CD4-positive, alpha-beta memory T cell (primary cell): ENCODE data around the gene WDTC1. TPM values are rescaled to one million over a fixed set of nuclear protein-coding genes. Genes with fewer than 3 reads are reported as not detected.

Experiments
- CTCF ChIA-PET: fragments of 350-600 bp; sonication (Branson Sonifier 250); formaldehyde crosslinking; loops from one replicate; lab custom pipeline; 2021; ENCODE audit warnings: inconsistent platforms; ENCODE audit not compliant: partially characterized antibody; lab: Charles Lee
- POLR2A ChIA-PET: fragments of 350-600 bp; sonication (Branson Sonifier 250); formaldehyde crosslinking; loops from one replicate; lab custom pipeline; 2021; ENCODE audit not compliant: partially characterized antibody; lab: Charles Lee
- DNase-seq, 5 donors: peaks; one replicate each; pipeline versions ENCODE4 v3.0.0 to v3.0.0-alpha.2; 2020 to 2022; ENCODE audit warnings: mixed read lengths in 1 of 5
- H3K27ac ChIP-seq: one replicate; pipeline ENCODE4 v1.7.0; 2013; ENCODE audit warnings: low read depth, low read length
- H3K27me3 ChIP-seq: 2 replicates; pipeline ENCODE4 v1.7.0; 2013; ENCODE audit warnings: mild to moderate bottlenecking, low read length, moderate library complexity; ENCODE audit not compliant: insufficient read depth
- H3K36me3 ChIP-seq: 2 replicates; pipeline ENCODE4 v1.7.0; 2013; ENCODE audit warnings: mild to moderate bottlenecking, low read length, moderate library complexity; ENCODE audit not compliant: insufficient read depth
- H3K4me1 ChIP-seq: 2 replicates; pipeline ENCODE4 v1.7.0; 2013; ENCODE audit warnings: mild to moderate bottlenecking, low read length, moderate library complexity; ENCODE audit not compliant: insufficient read depth
- H3K4me3 ChIP-seq, 2 donors: one replicate each; pipeline ENCODE4 v1.7.0; 2013; ENCODE audit warnings: low read length in 2 of 2, mild to moderate bottlenecking in 1 of 2
- H3K9me3 ChIP-seq, 2 donors: one replicate each; pipeline ENCODE4 v1.7.0; 2013; ENCODE audit warnings: low read length in 2 of 2, control low read depth in 1 of 2; ENCODE audit not compliant: control insufficient read depth in 1 of 2
- H3K27ac Mint-ChIP-seq, 7 donors: one replicate each; pipeline ENCODE4 v1.8.0; 2020 to 2021; ENCODE audit warnings: mixed read lengths in 7 of 7, mild to moderate bottlenecking in 6 of 7, inconsistent platforms in 3 of 7, moderate library complexity in 3 of 7
- H3K27me3 Mint-ChIP-seq, 2 donors: one replicate each; pipeline ENCODE4 v1.8.0; 2020 to 2021; ENCODE audit warnings: mixed read lengths in 2 of 2
- H3K36me3 Mint-ChIP-seq, 2 donors: one replicate each; pipeline ENCODE4 v1.8.0; 2020 to 2021; ENCODE audit warnings: mixed read lengths in 2 of 2, inconsistent platforms in 1 of 2, mild to moderate bottlenecking in 1 of 2
- H3K4me1 Mint-ChIP-seq, 4 donors: one replicate each; pipeline ENCODE4 v1.8.0; 2020 to 2021; ENCODE audit warnings: mixed read lengths in 4 of 4, mild to moderate bottlenecking in 1 of 4
- H3K4me3 Mint-ChIP-seq, 8 donors: one replicate each; pipeline ENCODE4 v1.8.0; 2020 to 2021; ENCODE audit warnings: mixed read lengths in 8 of 8, mild to moderate bottlenecking in 7 of 8, moderate library complexity in 6 of 8, inconsistent platforms in 3 of 8
- H3K9me3 Mint-ChIP-seq, 8 donors: one replicate each; pipeline ENCODE4 v1.8.0; 2020 to 2021; ENCODE audit warnings: mixed read lengths in 8 of 8, mild to moderate bottlenecking in 5 of 8, inconsistent platforms in 3 of 8, moderate library complexity in 1 of 8
- intact Hi-C: fragments of 100-400 bp; cut with micrococcal nuclease; formaldehyde crosslinking; loops from one replicate; pipeline ENCODE4 v1.15.1; 2023
- polyA plus RNA-seq, 2 donors: library from polyadenylated mRNA; unstranded; fragments of 300-500 nt; fragmentation: Illumina TruSeq; gene quantifications; one replicate each; pipeline ENCODE4 v1.2.3, GENCODE V29; 2021
- total RNA-seq, 2 experiments: library from RNA; stranded (reverse); gene quantifications; one replicate each; pipeline ENCODE4 v1.2.3, GENCODE V29; 2021

The WDTC1 gene
- total and polyA plus RNA-seq, 4 experiments from 2014 or later, result 1.1 to 54.5 (median 29.9) TPM

GRCh38 chr1:27318136-27318535, 83.7 kb downstream of the WDTC1 start:
- ChIA-PET POLR2A (interaction anchor here (1.3 to 1.5 kb wide), 2 partner anchors 9 to 42 kb away, joined by 3 read pairs; no protein-coding TSS in a partner anchor), CTCF (interaction anchor here (1.4 to 3.1 kb wide), 2 partner anchors 8 to 22 kb away, joined by 3 to 12 read pairs; no protein-coding TSS in a partner anchor)
- no peaks in the 10 kb centered on the region for H3K36me3 ChIP-seq
- no peak overlapping the region for H3K4me3 ChIP-seq
- no peak for DNase-seq
- Mint-ChIP-seq H3K27me3 (peaks cover 3 to 4% of the 10 kb centered on the region in 2 donors), H3K9me3 (peaks cover 0 to 2% (median 0%) of the 10 kb centered on the region in 8 donors), H3K36me3 (peaks cover 0 to 13% of the 10 kb centered on the region in 2 donors), H3K4me3 (no peak overlapping the region), H3K4me1 (peaks cover 6 to 23% (median 11%) of the 10 kb centered on the region in 4 donors), H3K27ac (peak overlapping the region in 2 of 7 donors; percentile 15 to 38)
- H3K4me1 ChIP-seq, result peaks cover 14% of the 10 kb centered on the region
- intact Hi-C loops, result no loop called here
- peaks cover 5% of the 10 kb centered on the region for H3K27me3 ChIP-seq
- no peaks in the 10 kb centered on the region for H3K9me3 ChIP-seq
- H3K27ac ChIP-seq, result no peak overlapping the region

DNA sequence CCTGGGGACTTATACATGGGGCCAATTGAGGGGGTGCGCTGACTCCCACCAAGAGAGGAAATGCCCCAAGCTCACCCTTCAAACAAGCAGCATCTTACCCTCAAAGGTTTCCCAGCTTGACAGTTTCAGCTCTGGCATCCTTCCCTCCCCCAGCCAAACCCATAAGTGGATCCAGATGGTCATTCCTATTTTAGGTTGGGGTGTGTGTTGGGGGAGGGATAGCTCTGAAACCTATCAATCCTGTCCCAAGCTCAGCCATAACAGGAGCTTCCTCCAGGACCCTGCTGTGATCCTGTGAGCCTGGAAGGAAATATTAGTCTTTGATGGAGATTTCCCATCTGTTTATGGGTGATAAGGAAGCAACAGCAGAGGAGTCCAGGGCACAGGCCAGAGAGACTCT, 84.2 kb downstream of the WDTC1 start:
- Histone ChIP-seq H3K27ac (no peak overlapping the region), H3K4me1 (peaks cover 19% of the 10 kb centered on the region), H3K36me3 (no peaks in the 10 kb centered on the region), H3K27me3 (peaks cover 5% of the 10 kb centered on the region), H3K4me3 (no peak overlapping the region), H3K9me3 (no peaks in the 10 kb centered on the region)
- Mint-ChIP-seq H3K9me3 (peaks cover 0 to 2% (median 0%) of the 10 kb centered on the region in 8 donors), H3K4me1 (peaks cover 6 to 26% (median 14%) of the 10 kb centered on the region in 4 donors), H3K36me3 (peaks cover 0 to 13% of the 10 kb centered on the region in 2 donors), H3K4me3 (no peak overlapping the region), H3K27ac (no peak overlapping the region), H3K27me3 (peaks cover 3 to 4% of the 10 kb centered on the region in 2 donors)
- ChIA-PET CTCF (interaction anchor here (1.0 to 3.1 kb wide), 3 partner anchors 14 to 40 kb away, joined by 3 to 12 read pairs (median 4); no protein-coding TSS in a partner anchor), POLR2A (interaction anchor here (1.5 kb wide), 1 partner anchor 9 kb away, joined by 3 read pairs; no protein-coding TSS in a partner anchor)
- intact Hi-C loops, result no loop called here
- no peak for DNase-seq

- Mint-ChIP-seq H3K4me1 (peaks cover 27 to 58% (median 44%) of the 10 kb centered on the region in 4 donors), H3K27ac (peak within 1 kb of the TSS; percentile 95 to 98 (median 96)), H3K27me3 (peaks cover 3 to 4% of the 10 kb centered on the region in 2 donors), H3K36me3 (peaks cover 8 to 43% of the 10 kb centered on the region in 2 donors), H3K4me3 (peak within 1 kb of the TSS; percentile 95 to 99 (median 98)), H3K9me3 (peaks cover 0 to 2% (median 0%) of the 10 kb centered on the region in 8 donors)
- H3K4me3 ChIP-seq, result peak within 1 kb of the TSS; percentile 89 to 97
- H3K27me3 ChIP-seq, result peaks cover 5% of the 10 kb centered on the region
- H3K9me3 ChIP-seq, result no peaks in the 10 kb centered on the region
- peak within 1 kb of the TSS; percentile 95 for H3K27ac ChIP-seq
- ChIA-PET POLR2A (interaction anchor here (0.9 to 8.8 kb wide), 7 partner anchors 11 to 341 kb away, joined by 3 to 61 read pairs (median 4); partner anchors contain the start of gene SYTL1), CTCF (interaction anchor here (1.3 to 2.9 kb wide), 5 partner anchors 11 to 65 kb away, joined by 7 to 29 read pairs (median 11); no protein-coding TSS in a partner anchor)
- peak; percentile 97 for DNase-seq
- intact Hi-C loops, result loop anchor here (1.0 to 2.0 kb wide), 4 partner anchors 20 to 451 kb away; partner anchors contain the start of genes SLC9A1, STX12, SYTL1 and WDTC1
- peaks cover 16% of the 10 kb centered on the region for H3K36me3 ChIP-seq
- peaks cover 53% of the 10 kb centered on the region for H3K4me1 ChIP-seq
Observed at GRCh38 chr1:27321813-27322568, 87.6 kb downstream of the WDTC1 start, which contains the start of gene TMEM222. TSS of gene TMEM222 (plus strand) at chr1:27322163. CDS start at chr1:27322198, 35 bp downstream.

- intact Hi-C loops, result loop anchor here (1.0 to 2.0 kb wide), 4 partner anchors 20 to 450 kb away; partner anchors contain the start of genes SLC9A1, STX12, SYTL1 and WDTC1
- H3K4me1 ChIP-seq, result peaks cover 57% of the 10 kb centered on the region
- H3K9me3 ChIP-seq, result no peaks in the 10 kb centered on the region
- Mint-ChIP-seq H3K4me3 (peak overlapping the region; percentile 95 to 99 (median 98)), H3K27me3 (peaks cover 3 to 4% of the 10 kb centered on the region in 2 donors), H3K27ac (peak overlapping the region; percentile 95 to 98 (median 96)), H3K9me3 (peaks cover 0 to 2% (median 0%) of the 10 kb centered on the region in 8 donors), H3K36me3 (peaks cover 8 to 45% of the 10 kb centered on the region in 2 donors), H3K4me1 (peaks cover 29 to 62% (median 47%) of the 10 kb centered on the region in 4 donors)
- peaks cover 5% of the 10 kb centered on the region for H3K27me3 ChIP-seq
- H3K4me3 ChIP-seq, result peak overlapping the region; percentile 89 to 97
- POLR2A ChIA-PET, result interaction anchor here (0.9 to 8.8 kb wide), 11 partner anchors 10 to 340 kb away, joined by 3 to 61 read pairs (median 4); partner anchors contain the start of genes MAP3K6 and SYTL1
- no peak for DNase-seq
- peaks cover 18% of the 10 kb centered on the region for H3K36me3 ChIP-seq
- peak overlapping the region; percentile 95 for H3K27ac ChIP-seq
- CTCF ChIA-PET, result interaction anchor here (0.5 to 2.9 kb wide), 9 partner anchors 10 to 277 kb away, joined by 3 to 29 read pairs (median 7); partner anchors contain the start of gene MAP3K6
Observed at GRCh38 chr1:27322569-27323240, 88.3 kb downstream of the WDTC1 start.

DNA sequence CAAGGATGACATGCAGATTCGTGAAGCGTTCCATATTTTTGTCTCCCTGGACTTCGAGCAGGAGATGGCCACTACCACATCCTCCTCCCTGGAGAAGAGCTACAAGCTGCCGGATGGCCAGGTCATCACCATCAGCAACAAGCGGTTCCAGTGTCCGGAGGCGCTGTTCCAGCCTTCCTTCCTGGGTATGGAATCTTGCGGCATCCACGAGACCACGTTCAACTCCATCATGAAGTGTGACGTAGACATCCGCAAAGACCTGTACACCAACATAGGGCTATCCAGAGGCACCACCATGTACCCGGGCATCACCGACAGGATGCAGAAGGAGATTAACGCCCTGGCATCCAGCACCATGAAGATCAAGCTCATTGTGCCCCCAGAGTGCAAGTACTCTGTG, 90.9 kb downstream of the WDTC1 start:
- Histone ChIP-seq H3K9me3 (no peaks in the 10 kb centered on the region), H3K27me3 (peaks cover under 1% of the 10 kb centered on the region), H3K36me3 (peaks cover 29% of the 10 kb centered on the region), H3K4me3 (no peak overlapping the region), H3K4me1 (peaks cover 74% of the 10 kb centered on the region), H3K27ac (no peak overlapping the region)
- DNase-seq, result no peak
- H3K4me3 Mint-ChIP-seq, result peak overlapping the region in 1 of 8 donors; percentile 4
- no peaks in the 10 kb centered on the region for H3K9me3 Mint-ChIP-seq
- POLR2A ChIA-PET, result interaction anchor here (8.8 kb wide), 1 partner anchor 18 kb away, joined by 61 read pairs; the partner anchor contains the start of gene SYTL1
- intact Hi-C loops, result no loop called here
- H3K36me3 Mint-ChIP-seq, result peaks cover 8 to 58% of the 10 kb centered on the region in 2 donors
- no peaks in the 10 kb centered on the region for H3K27me3 Mint-ChIP-seq
- H3K4me1 Mint-ChIP-seq, result peaks cover 40 to 80% (median 64%) of the 10 kb centered on the region in 4 donors
- peak overlapping the region in 3 of 7 donors; percentile 1 to 60 (median 42) for H3K27ac Mint-ChIP-seq
- CTCF ChIA-PET, result interaction anchor here (0.9 to 3.3 kb wide), 3 partner anchors 11 to 62 kb away, joined by 3 to 14 read pairs (median 4); no protein-coding TSS in a partner anchor

GRCh38 chr1:27327964-27328363, 93.5 kb downstream of the WDTC1 start:
- Mint-ChIP-seq H3K4me1 (peaks cover 41 to 87% (median 63%) of the 10 kb centered on the region in 4 donors), H3K36me3 (peaks cover 8 to 60% of the 10 kb centered on the region in 2 donors)
- H3K4me1 ChIP-seq, result peaks cover 73% of the 10 kb centered on the region

More at GRCh38 chr1:27327964-27328363, 93.5 kb downstream of the WDTC1 start:
- no peak for DNase-seq
- Histone ChIP-seq H3K27ac (no peak overlapping the region), H3K4me3 (no peak overlapping the region), H3K27me3 (no peaks in the 10 kb centered on the region), H3K36me3 (peaks cover 50% of the 10 kb centered on the region), H3K9me3 (no peaks in the 10 kb centered on the region)
- H3K27me3 Mint-ChIP-seq, result no peaks in the 10 kb centered on the region
- ChIA-PET CTCF (interaction anchor here (1.3 to 3.3 kb wide), 5 partner anchors 28 to 60 kb away, joined by 3 to 15 read pairs (median 14); no protein-coding TSS in a partner anchor), POLR2A (interaction anchor here (1.0 to 8.8 kb wide), 3 partner anchors 8 to 73 kb away, joined by 3 to 61 read pairs (median 5); partner anchors contain the start of gene SYTL1)
- H3K27ac Mint-ChIP-seq, result peak overlapping the region in 4 of 7 donors; percentile 43 to 92 (median 66)
- peak overlapping the region in 1 of 8 donors; percentile 54 for H3K4me3 Mint-ChIP-seq
- no peaks in the 10 kb centered on the region for H3K9me3 Mint-ChIP-seq
- intact Hi-C loops, result no loop called here
